GM12878 (cell line): ENCODE results near the gene CREBBP. TPM values are rescaled to one million over a fixed set of nuclear protein-coding genes. Genes with fewer than 3 reads are reported as not detected.

Experiments used
- ATAC-seq: fragments of 200-7000 bp; cut with Tn5 transposase; 3 replicates; pipeline ENCODE4 v1.9.1; 2020; ENCODE audit warnings: mild to moderate bottlenecking, moderate library complexity
- BruUV-seq: library from RNA; stranded (reverse); fragments of 400-500 nt; replicated peaks from 2 replicates; lab custom pipeline; 2021; lab: Mats Ljungman, UMichigan
- CTCF ChIA-PET: fragments of 300-600 bp; sonication (Branson Sonifier 250); formaldehyde crosslinking; extraction: SDS; loops from one replicate; lab custom pipeline; 2021; ENCODE audit warnings: inconsistent platforms; lab: Yijun Ruan, JAX
- POLR2A ChIA-PET: fragments of 350-600 bp; formaldehyde crosslinking; extraction: SDS; loops from one replicate; lab custom pipeline; 2021; ENCODE audit warnings: inconsistent platforms; lab: Charles Lee
- RAD21 ChIA-PET: fragments of 300-600 bp; sonication (Branson Sonifier 250); formaldehyde crosslinking; loops from one replicate; lab custom pipeline; 2023; ENCODE audit warnings: antibody characterized with exemption; ENCODE audit not compliant: unreplicated experiment; lab: Charles Lee
- SMC1A ChIA-PET: fragments of 300-600 bp; sonication (Branson Sonifier 250); formaldehyde crosslinking; loops from one replicate; lab custom pipeline; 2023; ENCODE audit not compliant: unreplicated experiment, uncharacterized antibody; lab: Charles Lee
- DNase-seq: peaks from one replicate; pipeline ENCODE4 v3.0.0-alpha.2; 2011; ENCODE audit warnings: low read depth, low spot score
- FAIRE-seq: peaks from 3 replicates; lab custom pipeline; 2011; peaks lifted over from hg19 to GRCh38; lab: Jason Lieb, UNC
- H2AFZ ChIP-seq: 2 replicates; pipeline ENCODE4 v1.6.0; 2011; ENCODE audit warnings: low read depth, low read length, control low read depth; ENCODE audit not compliant: control insufficient read depth
- H3K27ac ChIP-seq: 2 replicates; pipeline ENCODE4 v1.5.1; 2011; ENCODE audit warnings: control low read depth; ENCODE audit not compliant: control insufficient read depth, insufficient read depth
- H3K27me3 ChIP-seq, 2 experiments: replicated peaks in 1 of 2; 2 replicates each; pipeline versions ENCODE4 v1.6.0 to v1.6.1; 2011; ENCODE audit warnings: low read length in 1 of 2; ENCODE audit not compliant: control insufficient read depth in 2 of 2, insufficient read depth in 2 of 2
- H3K36me3 ChIP-seq, 2 experiments: 2 replicates each; pipeline ENCODE4 v1.5.1; 2011; ENCODE audit warnings: low read length in 1 of 2; ENCODE audit not compliant: control insufficient read depth in 2 of 2, insufficient read depth in 2 of 2
- H3K4me1 ChIP-seq: 2 replicates; pipeline ENCODE4 v1.6.1; 2011; ENCODE audit warnings: mild to moderate bottlenecking, low read length, moderate library complexity, mixed read lengths; ENCODE audit not compliant: control insufficient read depth, insufficient read depth
- H3K4me2 ChIP-seq: 2 replicates; pipeline ENCODE4 v1.6.0; 2011; ENCODE audit warnings: control low read depth; ENCODE audit not compliant: control insufficient read depth, insufficient read depth
- H3K4me3 ChIP-seq: fragments of 200-600 bp; sonication (generic); 2 replicates; pipeline ENCODE4 v1.5.1; 2016
- H3K79me2 ChIP-seq: 2 replicates; pipeline ENCODE4 v1.6.0; 2011; ENCODE audit warnings: low read length; ENCODE audit not compliant: control insufficient read depth, insufficient read depth
- H3K9ac ChIP-seq: 2 replicates; pipeline ENCODE4 v1.8.0; 2011; ENCODE audit warnings: low read length, control low read depth, mixed read lengths; ENCODE audit not compliant: control insufficient read depth, insufficient read depth
- H3K9me3 ChIP-seq: replicated peaks from 3 replicates; pipeline ENCODE4 v1.5.1; 2011; ENCODE audit warnings: mild to moderate bottlenecking, low read length; ENCODE audit not compliant: control insufficient read depth, insufficient read depth
- H4K20me1 ChIP-seq: 2 replicates; pipeline ENCODE4 v1.6.0; 2011; ENCODE audit not compliant: control insufficient read depth, insufficient read depth
- FOS ChIP-seq: IDR thresholded peaks from 3 replicates; pipeline ENCODE4 v1.6.1; 2011; ENCODE audit warnings: borderline replicate concordance; ENCODE audit not compliant: insufficient read length; ENCODE audit errors: extremely low read depth
- MYB ChIP-seq: fragments of 150-350 bp; IDR thresholded peaks from 2 replicates; pipeline ENCODE4 v1.6.1; 2014; ENCODE audit warnings: mild to moderate bottlenecking, low read depth, low read length, borderline replicate concordance
- NFIC ChIP-seq: IDR thresholded peaks from 2 replicates; pipeline ENCODE4 v1.6.1; 2012; ENCODE audit warnings: low read depth, mild to moderate bottlenecking, inconsistent platforms, low read length, moderate library complexity
- PML ChIP-seq: IDR thresholded peaks from 2 replicates; pipeline ENCODE4 v1.6.1; 2012; ENCODE audit warnings: low read length, inconsistent platforms
- RAD21 ChIP-seq: IDR thresholded peaks from 2 replicates; pipeline ENCODE4 v1.6.1; 2011; ENCODE audit warnings: mild to moderate bottlenecking, low read depth, low read length, moderate library complexity; ENCODE audit not compliant: insufficient read depth
- RUNX3 ChIP-seq: IDR thresholded peaks from 2 replicates; pipeline ENCODE4 v1.6.1; 2012; ENCODE audit warnings: low read length, inconsistent platforms
- SMAD1 ChIP-seq: fragments of 450-650 bp; IDR thresholded peaks from 2 replicates; pipeline ENCODE4 v1.6.1; 2018; ENCODE audit warnings: mild to moderate bottlenecking, low read depth; ENCODE audit not compliant: partially characterized antibody
- SP1 ChIP-seq: IDR thresholded peaks from one replicate; pipeline ENCODE4 v1.6.1; 2011; ENCODE audit warnings: low read depth, low read length
- ZNF207 ChIP-seq: fragments of 450-650 bp; IDR thresholded peaks from 2 replicates; pipeline ENCODE4 v1.6.1; 2014; ENCODE audit warnings: antibody characterized with exemption, mild to moderate bottlenecking, borderline replicate concordance
- ZNF384 ChIP-seq: IDR thresholded peaks from 2 replicates; pipeline ENCODE4 v1.6.1; 2012; ENCODE audit warnings: low read depth, mild to moderate bottlenecking, low read length, improper control_type of control experiment, borderline replicate concordance
- ZSCAN29 ChIP-seq: fragments of 450-650 bp; IDR thresholded peaks from 2 replicates; pipeline ENCODE4 v1.6.1; 2017; ENCODE audit warnings: mild to moderate bottlenecking, moderate library complexity
- WGBS: methylation state at CpG from one replicate; pipeline ENCODE4 v1.1.6; 2016; ENCODE audit warnings: low lambda C conversion rate; ENCODE audit not compliant: insufficient replicate concordance, insufficient coverage; ENCODE audit errors: missing lambda C conversion rate; 5-methylcytosine and 5-hydroxymethylcytosine counted together
- in situ Hi-C: fragments of 300-500 bp; cut with MboI; formaldehyde crosslinking; loops from 9 replicates; pipeline ENCODE4 v1.14.3; 2018; ENCODE audit warnings: mixed read lengths
- intact Hi-C: fragments of 100-400 bp; cut with micrococcal nuclease; formaldehyde crosslinking; loops from one replicate; pipeline ENCODE4 v1.14.2; 2022; ENCODE audit not compliant: unreplicated experiment
- polyA plus RNA-seq, 11 experiments: library from polyadenylated mRNA; depleted of rRNA in 4 of 11; unstranded in 6 of 11; stranded (reverse) in 5 of 11; fragments of >200 nt; fragmentation: Nextera tagmentation in 4 of 11; fragmentation: Illumina TruSeq in 1 of 11; extraction: Ambion mirVana in 4 of 11; extraction: Trizol in 1 of 11; gene quantifications; 1 replicate in 1 of 11; 2 replicates in 10 of 11; pipeline versions ENCODE4 v1.2.1 to v1.2.3, GENCODE V29; 2011 to 2016; ENCODE audit warnings: inconsistent platforms in 2 of 11, missing spikeins in 2 of 11, low read depth in 1 of 11
- total RNA-seq, 4 experiments: library from RNA; depleted of rRNA in 3 of 4; stranded (reverse); fragments of >200 nt in 3 of 4; fragmentation: Illumina TruSeq in 1 of 4; extraction: Trizol in 1 of 4; gene quantifications; 2 replicates each; pipeline versions ENCODE4 v1.2.1 to v1.2.3, GENCODE V29; 2013 to 2021

CREBBP gene
- total and polyA plus RNA-seq, 10 of the 15 experiments (the other 5 are each of a cell fraction or from before 2014, with no cell fraction given), result 3.4 to 32.7 (median 7.9) TPM

DNA sequence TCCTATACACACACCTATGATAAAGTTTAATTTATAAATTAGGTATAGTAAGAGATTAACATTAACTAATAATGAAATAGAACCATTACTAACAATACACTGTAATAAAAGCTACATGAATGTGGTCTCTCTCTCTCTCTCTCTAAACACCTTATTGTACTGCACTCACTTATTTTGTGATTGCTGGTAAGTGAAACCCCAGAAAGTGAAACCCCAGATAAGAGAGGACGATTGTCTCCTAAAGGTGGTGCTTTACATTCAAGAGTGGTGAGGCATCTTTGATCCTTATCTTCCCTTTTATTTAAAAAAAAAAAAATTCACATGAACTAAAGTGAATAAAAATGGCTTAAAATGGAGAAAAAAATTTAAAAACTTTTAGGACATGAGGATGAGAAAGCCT, 83.0 kb downstream of the CREBBP start:
- no TSS peak for BruUV-seq
- Histone ChIP-seq H3K36me3 (peaks cover 0 to 7% of the 10 kb centered on the region in 2 experiments; a peak in 3 of 4 replicates), H4K20me1 (peaks cover 3% of the 10 kb centered on the region), H3K27me3 (no peaks in the 10 kb centered on the region), H3K9me3 (no peaks in the 10 kb centered on the region; the same call in 2 of the 3 replicates), H3K4me2 (peak overlapping the region; percentile 64), H3K4me1 (peaks cover 26% of the 10 kb centered on the region), H3K4me3 (peak overlapping the region; percentile 47), H3K27ac (peak overlapping the region; percentile 63), H3K9ac (peak overlapping the region; percentile 8), H3K79me2 (peaks cover 64% of the 10 kb centered on the region), H2AFZ (no peak overlapping the region)
- ChIA-PET SMC1A (interaction anchor here (0.9 to 4.7 kb wide), 2 partner anchors 15 to 80 kb away, joined by 3 to 19 read pairs; no protein-coding TSS in a partner anchor), RAD21 (interaction anchor here (0.8 to 2.1 kb wide), 3 partner anchors 62 to 80 kb away, joined by 4 to 14 read pairs (median 4); no protein-coding TSS in a partner anchor), CTCF (interaction anchor here (0.7 to 3.4 kb wide), 6 partner anchors 10 to 81 kb away, joined by 3 to 14 read pairs (median 4); no protein-coding TSS in a partner anchor), POLR2A (interaction anchor here (1.3 to 2.3 kb wide), 2 partner anchors 10 to 80 kb away, joined by 5 to 10 read pairs; no protein-coding TSS in a partner anchor)
- TF ChIP-seq RUNX3, result peak; percentile 66
- TF ChIP-seq ZNF384, result 0 out of 2 replicates have a peak, but pooled peaks have one; percentile 13
- no peak for TF ChIP-seq ZNF207
- TF ChIP-seq SMAD1, result peak; percentile 21
- ATAC-seq, result peak; percentile 85
- in situ Hi-C loops, result no loop called here
- FAIRE-seq, result no peak
- intact Hi-C loops, result no loop called here
- no peak for DNase-seq
- WGBS, result 0% methylated on average over 1 of the region's 1 CpG

DNA sequence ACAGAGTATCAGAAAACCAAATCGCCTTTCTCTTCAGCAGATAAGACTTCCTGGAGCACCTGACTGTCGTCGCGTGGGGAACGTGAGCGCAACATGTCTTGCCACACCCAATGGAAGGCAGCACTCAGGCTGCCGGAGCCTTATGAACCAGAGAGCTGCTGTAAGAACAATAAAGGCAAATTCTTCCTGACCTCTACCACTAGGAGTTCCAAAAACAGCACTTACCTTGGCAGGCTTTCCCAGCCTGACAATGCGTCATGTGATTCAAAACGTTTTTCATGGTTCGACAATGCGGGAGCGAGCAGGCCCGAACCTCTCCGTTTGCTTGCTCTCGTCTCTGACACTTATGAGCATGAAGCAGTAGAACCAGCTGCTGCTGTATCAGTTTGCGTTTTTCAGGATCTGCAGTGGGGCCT, 87.3 kb downstream of the CREBBP start:
- Histone ChIP-seq H3K27ac (no peak overlapping the region), H3K9me3 (no peaks in the 10 kb centered on the region), H3K9ac (no peak overlapping the region), H2AFZ (no peak overlapping the region), H3K79me2 (peaks cover 42% of the 10 kb centered on the region), H3K36me3 (peaks cover 12 to 19% of the 10 kb centered on the region in 2 experiments; a peak in 3 of 4 replicates), H3K4me3 (no peak overlapping the region), H3K4me1 (peaks cover 35% of the 10 kb centered on the region), H3K4me2 (no peak overlapping the region), H4K20me1 (peaks cover 8% of the 10 kb centered on the region), H3K27me3 (no peaks in the 10 kb centered on the region)
- POLR2A ChIA-PET, result no interaction called here
- SMC1A ChIA-PET, result interaction anchor here (0.8 to 4.7 kb wide), 2 partner anchors 85 to 88 kb away, joined by 3 to 19 read pairs; partner anchors contain the start of gene CREBBP
- ATAC-seq (no peak), DNase-seq (no peak), FAIRE-seq (no peak)
- TF ChIP-seq PML (no peak), RAD21 (no peak), FOS (no peak), NFIC (no peak), SP1 (no peak), ZSCAN29 (no peak), MYB (no peak)
- CTCF ChIA-PET, result no interaction called here
- in situ Hi-C loops (no loop called here), intact Hi-C loops (no loop called here)
- no TSS peak for BruUV-seq
- RAD21 ChIA-PET, result no interaction called here
- 95% methylated on average over 16 of the region's 16 CpGs for WGBS
